IPS DF 4.7 (cell line): Measurements from ENCODE around the gene CHST2.

Experiments used
- DNase-seq: peaks from one replicate; pipeline ENCODE4 v3.0.0-alpha.2; 2013; ENCODE audit warnings: low spot score; ENCODE audit errors: extremely low read depth

The CHST2 gene

DNA sequence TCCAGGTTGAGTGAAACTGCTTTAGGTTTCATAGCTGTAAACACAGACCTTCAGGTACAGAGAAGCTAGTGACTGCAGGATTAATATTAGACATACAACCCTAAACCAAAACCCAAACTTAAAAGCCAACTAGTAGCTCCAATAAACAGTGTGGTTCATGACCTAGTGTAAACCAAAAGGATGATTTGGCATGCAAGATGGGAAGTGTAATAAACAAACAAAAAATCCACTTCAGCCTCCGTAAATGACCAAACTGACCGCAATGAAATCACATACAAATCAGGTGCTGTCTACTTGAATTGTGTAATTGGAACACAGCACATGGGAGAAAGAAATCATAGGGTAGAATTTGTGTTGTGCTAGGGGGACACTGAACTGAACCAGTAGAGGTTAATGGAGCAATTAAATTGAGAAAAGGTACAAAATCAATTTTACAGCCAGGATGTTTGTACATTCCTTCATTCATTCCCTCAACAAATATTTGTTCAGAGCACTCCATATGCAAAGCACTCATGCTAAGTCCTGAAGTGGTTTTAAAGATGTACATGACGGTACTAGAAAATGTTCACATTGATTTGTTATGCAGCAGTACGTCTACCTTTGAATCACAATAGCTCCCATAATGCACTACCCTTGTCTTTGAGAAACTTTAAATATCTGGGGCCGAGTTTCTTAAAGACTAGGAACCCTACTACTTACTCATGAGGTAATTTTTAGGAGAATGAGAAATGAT is 21.4 kb upstream of the CHST2 start:
- no peak for DNase-seq

DNA sequence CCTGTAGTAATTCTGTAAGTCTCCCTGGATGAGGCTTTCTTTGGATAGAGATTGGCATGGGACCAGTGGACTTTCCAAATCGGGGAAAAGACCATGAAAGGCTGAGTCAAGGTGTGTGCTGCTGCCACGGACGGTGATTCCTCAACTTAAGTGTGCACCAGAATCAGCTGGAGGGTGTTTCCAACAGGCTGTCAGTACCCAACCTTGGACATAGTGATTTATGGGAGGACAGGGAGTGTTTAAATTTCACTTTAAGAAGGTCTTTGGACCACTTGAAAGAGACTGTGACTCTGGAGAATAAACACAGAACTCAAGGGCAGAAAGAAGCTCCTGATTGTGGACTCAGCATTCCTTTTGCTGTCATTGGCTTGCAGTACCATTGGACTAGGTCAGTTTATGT is 20.4 kb upstream of the CHST2 start:
- no peak for DNase-seq

DNA sequence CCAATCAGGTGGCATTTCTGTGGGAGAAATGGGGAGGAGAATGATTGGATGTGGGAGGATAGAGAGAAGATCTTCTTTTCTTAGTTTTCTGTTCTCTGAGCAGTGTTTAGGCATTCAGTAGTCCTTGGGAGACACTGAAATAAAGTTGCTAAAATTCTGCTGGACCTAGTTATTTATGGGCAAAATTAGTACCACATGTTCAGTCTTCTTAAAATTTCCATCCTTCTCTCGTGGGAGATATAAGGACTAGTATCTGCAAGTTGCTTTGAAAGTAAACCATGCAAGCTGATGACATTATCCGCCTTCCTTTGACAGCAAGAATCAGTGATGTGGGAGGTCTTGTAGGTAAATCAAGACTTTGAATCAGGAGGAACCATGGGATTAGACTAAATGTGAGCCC is 19.9 kb upstream of the CHST2 start:
- no peak for DNase-seq

DNA sequence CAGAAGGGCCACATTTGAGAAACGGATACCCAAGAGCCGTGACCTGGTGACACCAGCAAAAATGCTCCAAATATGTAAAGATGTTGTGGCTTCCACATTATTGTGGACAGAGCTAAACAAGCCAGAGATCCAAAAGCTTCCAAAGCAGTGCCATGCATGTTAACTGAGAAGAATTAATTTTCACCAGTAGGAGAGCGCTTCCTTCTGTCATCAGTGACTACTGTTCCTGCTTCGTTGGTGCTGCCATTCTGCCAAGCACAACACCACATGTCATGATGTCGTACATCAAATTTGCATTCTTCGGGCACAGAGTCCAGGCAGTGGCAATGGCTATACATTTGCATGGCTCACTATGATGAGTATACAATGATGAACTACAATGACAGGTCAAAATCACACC is 19.1 kb upstream of the CHST2 start:
- DNase-seq: no peak

DNA sequence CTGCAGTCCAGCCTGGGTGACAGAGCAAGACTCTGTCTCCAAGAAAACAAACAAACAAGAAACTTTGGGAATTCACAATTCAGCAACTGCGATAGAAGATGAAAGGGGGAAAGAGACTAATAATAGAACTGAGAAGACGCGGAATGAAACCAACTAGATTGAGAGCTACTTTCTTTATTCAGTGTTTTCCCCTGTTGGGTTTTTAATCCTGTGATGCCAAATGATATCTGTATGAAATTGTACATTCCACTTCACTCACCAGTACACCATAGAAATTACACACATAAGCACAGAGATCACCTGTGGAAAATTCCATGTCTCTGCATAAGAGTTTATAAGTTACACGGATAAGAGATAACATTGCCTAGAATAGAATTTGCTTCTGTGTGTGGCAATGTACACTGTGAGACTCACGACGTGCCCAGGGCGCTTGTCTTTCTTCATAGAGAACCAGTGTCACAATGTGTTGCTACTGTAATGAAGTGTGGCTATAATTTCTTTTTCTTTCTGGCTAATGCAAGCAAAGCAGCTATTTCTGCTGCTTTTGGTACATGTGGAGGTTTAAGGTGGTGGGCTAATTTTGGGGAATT is 17.7 kb upstream of the CHST2 start:
- DNase-seq: no peak

DNA sequence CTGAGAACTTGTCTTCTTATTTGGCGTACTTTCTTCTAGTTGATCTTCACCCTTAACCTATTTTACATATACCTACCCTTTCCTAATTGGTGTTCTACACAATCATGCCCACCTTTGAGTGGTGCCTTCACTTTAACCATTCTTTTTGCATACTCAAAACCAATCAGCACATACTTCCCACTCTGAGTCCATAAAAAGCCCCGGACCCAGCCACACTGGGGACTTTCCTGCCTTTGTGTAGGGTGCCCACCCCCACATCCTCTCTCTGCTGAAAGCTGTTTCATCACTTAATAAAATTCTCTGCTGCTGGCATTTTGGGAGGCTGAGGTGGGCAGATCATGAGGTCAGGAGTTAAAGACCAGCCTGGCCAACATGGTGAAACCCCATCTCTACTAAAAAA is 15.9 kb upstream of the CHST2 start:
- no peak for DNase-seq

DNA sequence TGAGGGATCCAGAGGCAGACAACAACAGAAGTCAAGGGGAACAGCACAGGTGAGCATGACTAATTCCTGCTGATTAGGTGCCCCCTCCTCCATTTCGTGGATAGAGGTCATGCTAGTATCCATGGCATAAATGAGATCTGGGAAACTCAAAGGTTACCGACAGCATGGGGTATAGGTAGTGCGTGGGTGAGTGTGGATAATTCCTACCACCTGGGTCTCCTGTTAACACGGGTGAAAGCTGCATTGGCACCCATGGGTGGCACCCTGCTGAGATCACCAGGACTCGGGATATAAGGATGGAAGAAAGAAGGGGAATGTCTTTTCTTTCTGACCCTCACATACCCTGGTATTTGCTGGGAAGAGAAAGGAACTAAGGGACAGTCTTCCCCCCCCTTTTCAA is 14.4 kb upstream of the CHST2 start:
- DNase-seq: no peak

DNA sequence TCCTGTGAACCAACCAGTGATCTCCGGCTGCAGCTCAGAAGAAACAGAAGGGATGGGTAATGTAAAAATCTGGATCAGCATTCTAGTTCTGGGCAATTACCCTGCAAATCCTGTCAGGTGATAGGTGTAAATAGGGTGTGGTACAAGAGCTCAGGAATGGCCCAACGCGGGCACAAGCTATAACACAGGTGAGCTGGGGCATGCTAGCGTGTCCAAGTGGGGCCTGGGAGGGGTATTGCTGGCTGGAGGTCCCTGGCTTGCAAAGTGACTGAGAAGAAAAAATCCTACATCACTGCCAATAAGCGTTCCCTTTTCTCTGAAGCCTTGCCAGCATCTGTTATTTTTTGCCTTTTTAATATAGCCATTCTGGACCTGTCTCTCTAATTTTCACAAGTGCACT is 9.7 kb upstream of the CHST2 start:
- no peak for DNase-seq

DNA sequence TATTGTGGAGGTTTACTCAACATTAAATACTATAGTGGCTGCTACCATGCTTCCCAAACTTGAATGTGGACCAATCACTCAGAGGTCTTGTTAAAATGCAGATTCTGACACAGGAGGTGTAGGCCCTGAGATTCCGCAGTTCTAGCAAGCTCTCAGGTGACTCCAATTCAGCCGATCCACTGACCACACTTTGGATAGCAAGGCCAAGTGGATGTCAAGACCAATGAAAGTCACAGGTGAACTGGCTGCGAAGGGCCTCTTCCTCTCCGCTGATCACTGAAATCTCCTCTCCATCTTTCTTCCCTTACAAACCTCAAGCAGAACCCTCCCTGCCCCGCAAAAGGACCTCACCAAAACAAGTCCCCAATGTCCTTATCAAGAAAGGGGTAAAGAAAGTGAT is 9.2 kb upstream of the CHST2 start:
- no peak for DNase-seq

DNA sequence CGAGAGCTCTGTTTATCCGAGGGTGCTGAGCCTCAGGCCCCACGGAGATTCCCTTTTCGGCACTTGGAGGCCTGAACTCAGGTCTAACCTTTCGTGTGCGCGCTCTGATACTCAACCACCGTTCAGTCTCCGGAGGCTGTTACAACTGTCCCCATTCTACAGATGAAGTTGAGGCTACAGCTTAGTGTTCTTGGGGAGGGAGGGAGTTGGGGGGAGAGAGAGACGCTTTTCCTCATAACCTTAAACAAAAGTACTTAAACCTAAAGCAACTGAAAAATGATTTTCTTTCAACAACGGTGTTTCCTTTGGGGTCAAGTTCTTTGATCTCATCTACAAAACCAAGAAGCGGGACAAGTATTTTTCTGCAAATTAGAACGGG is 952 bp upstream of the CHST2 start:
- no peak for DNase-seq

DNA sequence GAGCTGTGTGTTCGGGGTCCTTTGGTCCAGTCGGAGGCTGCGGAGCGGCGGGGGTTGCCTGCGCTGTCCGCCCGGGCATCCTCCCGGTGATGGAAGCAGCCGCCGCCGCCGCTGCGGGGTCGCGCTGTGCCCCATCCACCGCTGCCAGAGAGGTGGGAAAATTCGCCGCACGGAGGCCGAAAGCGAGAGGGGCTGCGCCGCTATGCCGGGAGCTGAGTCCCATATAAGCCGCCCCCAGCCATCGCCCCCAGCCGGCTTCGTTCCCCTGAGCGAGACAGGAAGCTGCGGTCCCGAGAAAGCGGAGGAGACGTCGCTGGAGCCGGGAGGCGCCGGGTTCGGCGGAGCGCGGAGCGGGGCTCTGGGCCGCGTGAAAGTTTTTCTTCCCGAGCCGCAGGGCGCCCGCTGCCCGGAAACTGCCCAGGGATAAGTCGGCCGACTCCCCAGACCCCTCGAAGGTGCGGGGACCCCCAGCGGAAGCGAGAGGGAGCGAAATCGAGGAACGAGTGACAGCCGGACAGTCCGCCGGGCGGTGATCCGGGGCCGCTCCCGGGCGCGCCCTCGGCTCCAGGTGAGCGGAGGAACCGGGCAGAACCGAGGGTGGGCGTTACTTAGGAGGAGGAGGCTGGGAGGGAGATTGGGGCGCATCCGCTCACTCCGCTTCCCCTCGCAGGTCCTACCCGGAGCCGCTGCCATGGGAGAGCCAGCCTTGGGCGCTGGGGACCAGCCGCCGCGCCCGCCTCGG is 574 bp downstream of the CHST2 start:
- DNase-seq: no peak

DNA sequence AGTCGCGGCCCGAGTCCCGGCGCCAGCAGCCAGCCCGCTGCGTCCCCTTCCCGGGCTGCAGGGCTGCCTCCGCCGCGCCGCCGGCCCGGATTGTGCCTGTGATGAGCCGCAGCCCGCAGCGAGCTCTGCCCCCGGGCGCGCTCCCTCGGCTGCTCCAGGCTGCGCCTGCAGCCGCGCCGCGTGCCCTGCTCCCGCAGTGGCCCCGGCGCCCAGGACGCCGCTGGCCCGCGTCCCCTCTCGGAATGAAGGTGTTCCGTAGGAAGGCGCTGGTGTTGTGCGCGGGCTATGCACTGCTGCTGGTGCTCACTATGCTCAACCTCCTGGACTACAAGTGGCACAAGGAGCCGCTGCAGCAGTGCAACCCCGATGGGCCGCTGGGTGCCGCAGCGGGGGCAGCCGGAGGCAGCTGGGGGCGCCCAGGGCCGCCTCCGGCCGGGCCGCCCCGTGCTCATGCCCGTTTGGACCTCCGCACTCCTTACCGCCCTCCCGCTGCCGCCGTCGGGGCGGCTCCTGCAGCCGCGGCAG is 1.2 kb downstream of the CHST2 start:
- no peak for DNase-seq

DNA sequence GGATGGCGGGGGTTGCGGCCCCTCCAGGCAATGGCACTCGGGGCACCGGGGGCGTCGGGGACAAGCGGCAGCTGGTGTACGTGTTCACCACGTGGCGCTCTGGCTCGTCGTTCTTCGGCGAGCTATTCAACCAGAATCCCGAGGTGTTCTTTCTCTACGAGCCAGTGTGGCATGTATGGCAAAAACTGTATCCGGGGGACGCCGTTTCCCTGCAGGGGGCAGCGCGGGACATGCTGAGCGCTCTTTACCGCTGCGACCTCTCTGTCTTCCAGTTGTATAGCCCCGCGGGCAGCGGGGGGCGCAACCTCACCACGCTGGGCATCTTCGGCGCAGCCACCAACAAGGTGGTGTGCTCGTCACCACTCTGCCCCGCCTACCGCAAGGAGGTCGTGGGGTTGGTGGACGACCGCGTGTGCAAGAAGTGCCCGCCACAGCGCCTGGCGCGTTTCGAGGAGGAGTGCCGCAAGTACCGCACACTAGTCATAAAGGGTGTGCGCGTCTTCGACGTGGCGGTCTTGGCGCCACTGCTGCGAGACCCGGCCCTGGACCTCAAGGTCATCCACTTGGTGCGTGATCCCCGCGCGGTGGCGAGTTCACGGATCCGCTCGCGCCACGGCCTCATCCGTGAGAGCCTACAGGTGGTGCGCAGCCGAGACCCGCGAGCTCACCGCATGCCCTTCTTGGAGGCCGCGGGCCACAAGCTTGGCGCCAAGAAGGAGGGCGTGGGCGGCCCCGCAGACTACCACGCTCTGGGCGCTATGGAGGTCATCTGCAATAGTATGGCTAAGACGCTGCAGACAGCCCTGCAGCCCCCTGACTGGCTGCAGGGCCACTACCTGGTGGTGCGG is 1.9 kb downstream of the CHST2 start:
- DNase-seq: no peak

DNA sequence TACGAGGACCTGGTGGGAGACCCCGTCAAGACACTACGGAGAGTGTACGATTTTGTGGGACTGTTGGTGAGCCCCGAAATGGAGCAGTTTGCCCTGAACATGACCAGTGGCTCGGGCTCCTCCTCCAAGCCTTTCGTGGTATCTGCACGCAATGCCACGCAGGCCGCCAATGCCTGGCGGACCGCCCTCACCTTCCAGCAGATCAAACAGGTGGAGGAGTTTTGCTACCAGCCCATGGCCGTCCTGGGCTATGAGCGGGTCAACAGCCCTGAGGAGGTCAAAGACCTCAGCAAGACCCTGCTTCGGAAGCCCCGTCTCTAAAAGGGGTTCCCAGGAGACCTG is 2.5 kb downstream of the CHST2 start:
- DNase-seq: no peak

DNA sequence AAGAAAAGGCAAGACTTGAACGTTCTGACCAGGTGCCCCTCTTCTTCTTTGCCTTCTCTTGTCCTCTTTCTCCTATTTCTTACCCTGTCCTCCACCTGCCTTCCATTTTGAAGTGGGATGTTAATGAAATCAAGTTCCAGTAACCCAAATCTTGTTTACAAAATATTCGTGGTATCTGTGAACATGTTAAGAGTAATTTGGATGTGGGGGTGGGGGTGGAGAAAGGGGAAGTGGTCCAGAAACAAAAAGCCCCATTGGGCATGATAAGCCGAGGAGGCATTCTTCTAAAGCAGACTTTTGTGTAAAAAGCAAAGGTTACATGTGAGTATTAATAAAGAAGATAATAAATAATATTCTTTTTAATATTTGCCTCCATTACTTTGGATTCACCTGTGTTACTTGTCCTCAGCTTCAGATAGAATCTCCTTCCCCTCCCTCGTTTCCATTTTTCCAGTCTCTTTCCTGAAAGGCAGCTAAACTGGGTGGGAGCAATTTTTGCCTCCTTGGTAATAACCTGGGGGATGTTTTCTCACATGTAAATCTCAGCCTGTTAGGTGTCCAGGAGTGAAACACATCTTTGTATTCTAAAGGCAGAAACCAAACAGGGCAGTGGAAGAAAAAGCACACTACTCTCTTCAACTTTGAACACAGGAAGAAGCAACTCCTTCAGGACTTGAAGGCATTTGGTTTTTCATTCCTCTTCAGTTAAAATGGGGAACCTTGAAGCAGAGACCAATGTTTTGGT is 3.2 kb downstream of the CHST2 start:
- no peak for DNase-seq

DNA sequence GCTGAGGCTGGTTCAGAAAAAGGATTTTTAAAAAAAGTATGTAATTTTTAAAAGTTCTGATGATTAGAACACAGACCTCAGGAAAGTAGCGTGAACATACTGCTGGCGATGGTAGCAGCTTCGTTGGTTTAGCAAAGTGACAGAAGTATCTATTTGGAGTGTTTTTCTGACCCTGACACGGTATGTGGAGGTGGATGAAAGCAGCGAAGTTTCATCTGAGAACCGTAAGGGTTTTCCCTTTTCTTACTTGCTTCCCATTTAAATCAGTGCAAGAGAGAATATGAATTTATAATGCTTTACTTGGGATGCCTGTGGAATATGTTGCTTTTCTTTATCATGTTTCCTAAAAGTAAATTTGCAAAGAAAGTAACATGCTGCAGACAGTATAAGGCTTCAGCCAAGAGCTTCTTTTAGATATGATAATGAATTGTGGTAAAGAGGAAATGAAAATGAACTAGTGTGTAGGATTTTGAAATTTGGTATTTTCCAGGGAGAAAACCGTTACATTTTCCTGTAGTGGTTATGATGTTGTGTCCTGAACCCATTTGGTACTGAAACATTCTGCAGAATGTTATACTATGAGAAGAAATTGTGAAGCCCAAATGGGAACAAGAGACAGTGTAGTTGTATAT is 3.9 kb downstream of the CHST2 start:
- no peak for DNase-seq

DNA sequence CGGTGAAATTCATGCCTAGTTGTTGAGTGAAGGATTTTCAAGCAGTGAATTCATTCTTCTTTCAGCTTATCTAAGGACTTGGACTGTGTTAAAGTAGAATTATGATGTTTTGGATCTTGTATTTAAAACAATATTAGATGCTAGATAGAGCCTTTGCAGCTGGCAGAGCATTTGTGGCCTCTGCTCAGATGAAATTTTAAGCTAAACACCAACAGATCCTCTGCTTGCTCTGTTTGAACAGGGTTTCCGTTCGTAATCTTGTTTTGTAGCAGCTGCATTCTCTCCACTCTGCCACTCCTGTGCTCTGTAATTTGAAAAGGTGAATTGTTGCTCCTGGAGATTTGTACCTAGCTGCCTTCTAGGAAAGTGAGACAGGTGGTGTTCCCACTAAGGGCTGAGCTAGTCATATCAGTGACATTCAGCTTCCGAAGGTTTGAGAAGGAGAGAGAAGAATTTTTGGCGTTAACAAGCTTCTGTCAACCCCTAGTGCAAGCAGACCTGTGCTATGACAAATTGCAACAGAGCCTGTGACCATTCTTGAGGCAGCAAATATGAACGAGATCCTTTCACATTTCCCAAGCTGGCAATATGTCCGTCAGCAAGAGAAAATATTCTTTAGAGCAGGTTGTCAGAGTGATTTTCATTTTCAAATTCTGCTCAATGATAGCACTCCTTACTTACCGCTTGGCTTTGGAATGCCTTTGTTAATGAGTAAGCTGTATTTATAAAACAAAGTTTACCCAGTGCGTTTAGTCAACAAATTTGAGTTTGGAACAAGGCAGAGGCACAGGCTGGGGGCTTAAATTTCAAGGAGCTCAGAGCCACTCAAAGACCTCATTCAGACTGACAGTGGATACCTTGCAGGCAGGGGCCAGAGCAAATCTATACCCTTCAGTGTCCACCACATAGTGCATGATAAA is 5.3 kb downstream of the CHST2 start:
- no peak for DNase-seq

DNA sequence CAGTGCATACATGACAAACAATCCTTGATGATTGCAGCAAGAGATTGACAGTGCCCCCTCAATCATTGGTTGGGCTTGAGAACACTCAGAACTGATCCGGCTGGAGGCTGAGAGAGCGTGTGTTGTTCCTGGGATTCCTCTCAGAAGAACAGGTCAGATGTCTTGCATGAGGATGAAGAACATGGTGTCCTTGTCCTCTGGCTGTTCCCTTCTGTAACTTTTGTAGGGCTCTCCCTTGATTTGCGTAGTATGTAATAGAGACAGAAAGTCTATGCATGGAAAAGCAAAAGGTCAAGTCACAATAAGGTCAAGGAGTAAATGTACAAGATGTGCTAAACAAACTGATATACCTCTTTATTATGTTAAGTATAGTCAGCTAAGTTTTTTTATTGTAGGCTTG is 8.2 kb downstream of the CHST2 start:
- no peak for DNase-seq

DNA sequence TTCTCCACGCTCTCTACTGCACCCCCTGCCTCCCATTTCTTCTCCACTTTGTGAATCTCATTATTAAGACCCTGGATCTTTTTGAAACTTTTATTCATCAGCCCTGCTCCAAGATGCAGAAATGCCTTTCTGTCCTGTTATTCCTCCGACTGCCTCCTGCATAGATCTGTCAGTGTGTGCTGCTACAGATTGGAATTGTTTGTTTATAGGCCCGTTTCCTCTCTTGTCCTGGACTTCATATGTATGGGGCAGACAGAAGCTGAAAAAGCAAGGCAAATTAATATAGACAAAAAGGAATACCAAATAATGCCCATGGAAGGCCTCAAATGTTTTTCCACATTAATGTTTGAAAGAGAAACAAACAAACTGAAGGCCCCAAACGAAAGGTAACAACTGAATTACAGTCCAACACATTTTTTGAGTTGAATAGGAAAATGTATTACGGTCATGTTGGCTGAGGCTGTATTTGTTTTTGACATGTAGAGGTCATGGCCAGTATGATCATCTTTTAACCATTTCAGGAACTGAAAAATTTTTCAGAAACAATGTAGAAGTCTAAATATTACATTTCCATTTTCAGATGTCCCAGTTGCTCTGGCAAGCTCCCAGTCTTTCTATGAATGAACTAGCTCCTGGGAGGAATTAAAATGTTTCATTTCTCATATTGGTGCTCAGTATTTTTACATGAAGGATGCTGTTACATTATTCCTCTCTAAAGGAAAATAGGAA is 8.8 kb downstream of the CHST2 start:
- no peak for DNase-seq
